T-helper 2 cell treated with Interferon-gamma antibody and Interleukin-4, amounts not matched to agents 5 μg/mL and 100 μg/mL, for 36 hours (primary cell): ENCODE results near the gene CD48.

Experiments
- DNase-seq: peaks from one replicate; pipeline ENCODE4 v3.0.0; 2021; ENCODE audit warnings: low spot score
- H3K27ac Mint-ChIP-seq: one replicate; pipeline ENCODE4 v1.8.0; 2021; ENCODE audit warnings: mild to moderate bottlenecking, mixed read lengths
- H3K27me3 Mint-ChIP-seq: one replicate; pipeline ENCODE4 v1.8.0; 2021; ENCODE audit warnings: low read depth, mixed read lengths
- H3K36me3 Mint-ChIP-seq: one replicate; pipeline ENCODE4 v1.8.0; 2021; ENCODE audit warnings: low read depth, mixed read lengths
- H3K4me1 Mint-ChIP-seq: one replicate; pipeline ENCODE4 v1.8.0; 2021; ENCODE audit warnings: low read depth, mixed read lengths
- H3K4me3 Mint-ChIP-seq: one replicate; pipeline ENCODE4 v1.8.0; 2022; ENCODE audit warnings: mild to moderate bottlenecking, moderate library complexity, mixed read lengths
- H3K9me3 Mint-ChIP-seq: one replicate; pipeline ENCODE4 v1.8.0; 2021; ENCODE audit warnings: mixed read lengths

CD48 gene

DNA sequence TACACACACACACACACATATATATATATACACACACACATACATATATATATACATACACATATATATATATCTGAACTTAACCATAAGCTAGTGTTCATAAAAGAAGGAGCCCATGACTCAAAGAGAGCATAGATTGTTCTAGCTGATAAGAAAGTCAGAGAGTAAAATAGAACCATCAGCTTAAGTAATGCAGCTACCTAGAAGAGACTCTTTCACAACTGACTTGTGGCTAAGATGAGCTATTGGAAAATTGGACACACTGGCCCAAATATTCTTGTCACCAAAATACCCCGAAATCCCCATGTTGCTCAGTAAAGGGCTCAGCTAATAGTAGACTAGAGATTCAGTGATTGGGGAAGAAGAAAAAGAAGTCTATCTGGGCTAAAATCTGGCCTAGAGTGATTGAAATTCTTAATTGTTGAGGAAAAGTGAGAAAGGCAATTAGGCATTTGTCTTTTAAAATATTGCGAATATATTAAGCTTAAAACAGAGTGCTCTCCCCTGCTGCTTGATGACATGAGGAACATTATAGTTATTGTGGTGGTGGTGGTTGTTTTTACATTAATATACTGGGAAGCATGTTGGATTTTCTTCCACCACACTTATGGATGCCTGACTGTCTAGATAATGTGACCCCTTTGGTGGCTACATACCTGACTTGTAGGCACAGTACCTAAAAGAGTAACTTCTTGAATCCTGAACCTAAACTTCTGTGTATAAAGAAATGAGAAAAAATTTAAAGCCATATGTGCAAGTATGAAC is 71.1 kb downstream of the CD48 start:
- Mint-ChIP-seq H3K27ac (peak overlapping the region; percentile 98), H3K4me3 (peak overlapping the region; percentile 90), H3K4me1 (peaks cover 79% of the 10 kb centered on the region), H3K27me3 (no peaks in the 10 kb centered on the region), H3K36me3 (peaks cover 79% of the 10 kb centered on the region), H3K9me3 (no peaks in the 10 kb centered on the region)
- DNase-seq, result peak; percentile 59

DNA sequence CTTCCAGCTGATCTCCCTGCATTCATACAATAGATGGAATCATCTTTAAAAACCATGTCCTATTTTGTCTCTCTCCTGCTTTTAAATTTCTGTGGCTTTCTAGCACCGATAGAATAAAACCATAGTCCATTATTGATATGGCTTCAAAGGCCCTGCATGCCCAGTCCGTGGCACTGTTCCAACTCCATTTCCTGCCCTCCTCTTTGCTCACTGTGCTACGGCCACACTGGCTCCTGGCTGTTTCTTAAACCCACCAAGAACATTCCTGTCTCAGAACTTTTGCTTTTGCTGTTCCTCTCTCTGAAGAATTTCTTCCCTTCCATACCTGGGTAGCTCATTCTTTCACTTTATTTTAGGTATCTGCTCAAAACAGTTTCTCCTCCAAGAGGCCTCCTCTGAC is 72.0 kb downstream of the CD48 start:
- DNase-seq, result no peak
- H3K36me3 Mint-ChIP-seq, result peaks cover 79% of the 10 kb centered on the region

GRCh38 chr1:160638926-160639325 is 72.7 kb downstream of the CD48 start:
- peaks cover 82% of the 10 kb centered on the region for H3K4me1 Mint-ChIP-seq
- H3K9me3 Mint-ChIP-seq, result no peaks in the 10 kb centered on the region
- peak overlapping the region; percentile 93 for H3K27ac Mint-ChIP-seq
- H3K4me3 Mint-ChIP-seq, result peak overlapping the region; percentile 78
- DNase-seq, result no peak
- no peaks in the 10 kb centered on the region for H3K27me3 Mint-ChIP-seq
- H3K36me3 Mint-ChIP-seq, result peaks cover 79% of the 10 kb centered on the region

More for the DNA sequence above, 72.0 kb downstream of the CD48 start:
- peak overlapping the region; percentile 93 for H3K27ac Mint-ChIP-seq
- H3K27me3 Mint-ChIP-seq, result no peaks in the 10 kb centered on the region
- no peaks in the 10 kb centered on the region for H3K9me3 Mint-ChIP-seq
- peak overlapping the region; percentile 78 for H3K4me3 Mint-ChIP-seq
- H3K4me1 Mint-ChIP-seq, result peaks cover 82% of the 10 kb centered on the region

- H3K27me3 Mint-ChIP-seq, result no peaks in the 10 kb centered on the region
- H3K9me3 Mint-ChIP-seq, result no peaks in the 10 kb centered on the region
- H3K27ac Mint-ChIP-seq, result peak overlapping the region; percentile 93
- peaks cover 81% of the 10 kb centered on the region for H3K36me3 Mint-ChIP-seq
- peak overlapping the region; percentile 78 for H3K4me3 Mint-ChIP-seq
- H3K4me1 Mint-ChIP-seq, result peaks cover 82% of the 10 kb centered on the region
- no peak for DNase-seq
Measured at GRCh38 chr1:160638540-160638857, 73.1 kb downstream of the CD48 start.

DNA sequence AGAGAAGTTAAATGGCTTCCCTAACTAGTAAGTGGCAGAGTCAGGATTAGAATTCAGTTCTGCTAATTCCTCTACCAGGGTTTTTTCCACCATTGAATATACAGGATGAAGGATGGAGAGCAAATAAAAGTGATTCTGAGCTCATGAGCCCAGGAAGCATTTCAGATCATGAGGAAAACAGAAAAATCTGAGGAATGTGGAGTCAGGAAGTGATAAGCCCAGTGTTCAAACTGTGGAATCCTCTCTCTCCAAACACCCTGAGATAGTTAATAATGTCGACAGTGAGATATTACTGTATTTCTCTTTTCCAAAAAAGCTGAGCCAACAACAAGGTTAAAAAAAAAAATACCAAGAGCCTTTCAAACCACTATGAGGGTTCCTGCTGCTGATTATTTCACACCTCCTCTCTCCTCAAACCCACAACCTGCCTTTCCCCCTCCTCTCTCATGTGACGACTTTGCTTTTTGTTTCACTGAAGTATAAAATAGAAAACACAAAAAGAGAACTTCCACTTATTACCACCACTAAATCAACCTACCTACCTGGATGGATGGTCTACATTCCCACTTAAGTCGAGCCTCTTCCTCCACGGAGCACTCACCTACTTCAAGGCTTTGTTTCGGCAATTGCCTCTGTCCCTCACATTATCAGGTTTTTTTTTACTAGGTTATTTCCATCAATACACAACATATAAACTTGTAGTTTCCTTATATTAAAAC is 73.6 kb downstream of the CD48 start:
- Mint-ChIP-seq H3K27ac (peak overlapping the region; percentile 93), H3K4me3 (peak overlapping the region; percentile 78), H3K9me3 (no peaks in the 10 kb centered on the region), H3K27me3 (no peaks in the 10 kb centered on the region), H3K36me3 (peaks cover 81% of the 10 kb centered on the region), H3K4me1 (peaks cover 82% of the 10 kb centered on the region)
- DNase-seq, result peak; percentile 61

DNA sequence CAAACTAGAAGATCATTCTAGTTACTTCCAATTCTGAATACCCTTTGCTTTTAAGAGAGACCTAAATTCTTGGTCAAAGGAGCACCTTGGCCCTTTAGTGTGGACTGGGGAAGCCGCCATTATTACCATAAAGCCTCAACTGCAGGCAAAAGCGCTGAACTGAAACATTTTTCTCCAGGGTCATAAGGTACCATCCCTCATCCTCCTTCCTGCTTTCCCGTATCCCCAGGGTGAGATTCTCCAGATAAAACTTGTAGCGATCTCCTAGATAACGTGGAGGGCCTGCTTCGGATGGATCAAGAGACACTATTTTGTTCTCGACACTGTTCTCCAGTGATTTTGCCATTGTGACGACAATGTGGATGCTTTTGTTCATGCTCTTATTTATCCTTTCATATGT is 74.6 kb downstream of the CD48 start:
- H3K4me1 Mint-ChIP-seq, result peaks cover 79% of the 10 kb centered on the region
- peak overlapping the region; percentile 93 for H3K27ac Mint-ChIP-seq
- H3K4me3 Mint-ChIP-seq, result peak overlapping the region; percentile 78
- no peaks in the 10 kb centered on the region for H3K9me3 Mint-ChIP-seq
- H3K36me3 Mint-ChIP-seq, result peaks cover 85% of the 10 kb centered on the region
- no peak for DNase-seq
- H3K27me3 Mint-ChIP-seq, result no peaks in the 10 kb centered on the region

DNA sequence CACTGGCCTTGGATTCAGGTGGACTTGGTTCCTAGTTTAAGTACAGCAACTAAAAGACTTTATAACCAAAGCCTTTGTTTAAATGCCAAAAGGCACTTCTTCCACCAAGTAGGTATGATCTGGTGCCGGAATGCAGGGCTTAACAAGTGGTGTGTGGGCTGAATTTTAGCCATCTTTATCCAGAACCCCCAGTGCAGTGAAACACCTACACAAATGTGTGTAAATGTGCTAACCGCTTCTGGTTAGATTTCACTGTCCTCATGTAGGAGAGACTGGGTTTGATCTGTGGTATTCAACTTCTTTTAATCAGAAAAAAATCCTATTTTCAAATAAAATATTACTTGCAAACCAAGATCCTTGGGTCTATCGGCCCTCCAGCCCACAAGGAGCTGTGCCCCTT is 75.1 kb downstream of the CD48 start:
- Mint-ChIP-seq H3K9me3 (peaks cover 3% of the 10 kb centered on the region), H3K4me3 (peak overlapping the region; percentile 78), H3K27me3 (no peaks in the 10 kb centered on the region), H3K4me1 (peaks cover 78% of the 10 kb centered on the region), H3K27ac (no peak overlapping the region), H3K36me3 (peaks cover 88% of the 10 kb centered on the region)
- no peak for DNase-seq

DNA sequence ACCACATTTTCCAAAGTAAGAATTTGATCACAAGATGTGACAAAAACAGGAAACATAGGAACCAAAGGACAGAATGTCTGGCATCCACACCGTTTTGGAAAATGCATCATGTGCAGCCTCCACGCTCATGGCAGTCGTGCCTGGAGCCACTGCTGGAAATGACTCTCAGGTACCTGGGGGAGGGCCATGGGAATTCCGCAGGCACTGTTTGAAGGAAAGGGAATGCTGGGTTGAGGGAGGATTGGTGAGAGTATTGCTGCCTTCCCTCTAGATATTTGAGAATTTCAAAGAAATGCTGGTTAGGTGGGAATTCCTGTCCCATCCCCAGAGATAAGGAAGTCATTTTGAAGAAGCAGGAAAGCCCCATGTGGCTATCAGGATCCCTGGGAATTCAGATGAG is 75.5 kb downstream of the CD48 start:
- Mint-ChIP-seq H3K36me3 (peaks cover 90% of the 10 kb centered on the region), H3K4me3 (no peak overlapping the region), H3K9me3 (peaks cover 3% of the 10 kb centered on the region), H3K4me1 (peaks cover 80% of the 10 kb centered on the region), H3K27me3 (no peaks in the 10 kb centered on the region), H3K27ac (no peak overlapping the region)
- no peak for DNase-seq

GRCh38 chr1:160634543-160635491 is 76.8 kb downstream of the CD48 start:
- Mint-ChIP-seq H3K27ac (peak overlapping the region; percentile 85), H3K36me3 (peaks cover 94% of the 10 kb centered on the region), H3K4me3 (no peak overlapping the region), H3K4me1 (peaks cover 82% of the 10 kb centered on the region), H3K9me3 (peaks cover 3% of the 10 kb centered on the region), H3K27me3 (no peaks in the 10 kb centered on the region)
- no peak for DNase-seq

DNA sequence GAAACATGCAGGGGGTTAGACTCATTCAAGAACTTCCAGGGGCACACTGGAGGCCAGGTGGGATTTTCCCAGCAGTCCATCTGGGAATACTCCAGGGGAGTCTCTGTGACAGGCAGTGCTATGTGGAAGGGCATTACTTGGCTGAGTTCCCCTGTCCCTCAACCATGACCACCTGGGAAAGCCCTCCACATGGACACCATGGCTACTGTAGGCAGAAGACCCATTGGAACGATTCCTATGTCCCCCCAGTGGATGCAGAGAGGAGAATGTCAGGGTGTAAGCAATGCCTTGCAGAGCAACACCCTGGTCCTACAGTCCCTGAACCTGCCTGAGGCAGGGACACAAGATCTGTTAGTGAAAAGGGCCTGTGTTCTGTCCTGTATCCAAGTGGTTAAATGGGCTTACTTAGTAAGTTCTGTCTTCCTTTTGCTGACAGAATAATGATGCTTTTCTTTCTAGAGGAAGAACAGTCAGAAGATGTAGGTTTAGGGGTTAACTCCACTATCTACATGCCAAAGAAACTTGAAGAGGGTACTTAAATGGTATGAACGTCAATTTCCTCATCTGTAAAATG is 78.2 kb downstream of the CD48 start:
- H3K9me3 Mint-ChIP-seq, result peaks cover 3% of the 10 kb centered on the region
- peaks cover 90% of the 10 kb centered on the region for H3K36me3 Mint-ChIP-seq
- no peaks in the 10 kb centered on the region for H3K27me3 Mint-ChIP-seq

DNA sequence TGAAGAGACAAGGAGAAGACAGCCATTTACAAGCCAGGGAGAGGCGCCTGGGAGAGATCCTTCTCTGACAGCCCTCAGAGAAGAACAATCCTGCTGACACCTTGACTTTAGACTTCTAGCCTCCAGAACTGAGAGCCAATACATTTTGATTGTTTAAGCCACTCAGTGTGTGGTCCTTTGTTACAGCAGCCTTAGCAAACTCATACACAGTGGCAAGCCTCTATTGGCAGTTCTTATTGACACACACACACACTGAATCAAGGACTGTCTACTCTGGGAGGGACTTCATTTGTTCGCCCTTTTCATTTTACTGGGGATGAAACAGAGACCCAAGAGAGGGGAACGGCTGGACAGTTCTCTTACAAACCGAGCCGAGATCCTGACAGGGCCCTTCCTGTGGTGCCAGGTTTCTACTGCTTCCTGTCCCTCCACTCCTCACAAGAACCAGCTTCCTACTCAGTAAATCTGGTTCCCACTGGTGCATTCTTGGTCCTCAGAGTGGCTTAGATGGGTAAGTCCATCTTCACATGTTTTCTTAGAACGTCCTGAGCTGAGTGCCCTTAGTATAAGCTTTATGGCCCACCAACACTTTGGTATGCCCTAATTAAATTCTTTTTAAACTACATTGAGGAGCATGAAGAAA is 79.5 kb downstream of the CD48 start:
- H3K27me3 Mint-ChIP-seq, result no peaks in the 10 kb centered on the region
- H3K4me1 Mint-ChIP-seq, result peaks cover 83% of the 10 kb centered on the region
- peak overlapping the region; percentile 99 for H3K27ac Mint-ChIP-seq
- H3K36me3 Mint-ChIP-seq, result peaks cover 91% of the 10 kb centered on the region
- DNase-seq, result no peak
- peaks cover 3% of the 10 kb centered on the region for H3K9me3 Mint-ChIP-seq
- peak overlapping the region; percentile 32 for H3K4me3 Mint-ChIP-seq

More for the DNA sequence above, 78.2 kb downstream of the CD48 start:
- peaks cover 83% of the 10 kb centered on the region for H3K4me1 Mint-ChIP-seq
- H3K4me3 Mint-ChIP-seq, result peak overlapping the region; percentile 72
- peak overlapping the region; percentile 85 for H3K27ac Mint-ChIP-seq
- no peak for DNase-seq

DNA sequence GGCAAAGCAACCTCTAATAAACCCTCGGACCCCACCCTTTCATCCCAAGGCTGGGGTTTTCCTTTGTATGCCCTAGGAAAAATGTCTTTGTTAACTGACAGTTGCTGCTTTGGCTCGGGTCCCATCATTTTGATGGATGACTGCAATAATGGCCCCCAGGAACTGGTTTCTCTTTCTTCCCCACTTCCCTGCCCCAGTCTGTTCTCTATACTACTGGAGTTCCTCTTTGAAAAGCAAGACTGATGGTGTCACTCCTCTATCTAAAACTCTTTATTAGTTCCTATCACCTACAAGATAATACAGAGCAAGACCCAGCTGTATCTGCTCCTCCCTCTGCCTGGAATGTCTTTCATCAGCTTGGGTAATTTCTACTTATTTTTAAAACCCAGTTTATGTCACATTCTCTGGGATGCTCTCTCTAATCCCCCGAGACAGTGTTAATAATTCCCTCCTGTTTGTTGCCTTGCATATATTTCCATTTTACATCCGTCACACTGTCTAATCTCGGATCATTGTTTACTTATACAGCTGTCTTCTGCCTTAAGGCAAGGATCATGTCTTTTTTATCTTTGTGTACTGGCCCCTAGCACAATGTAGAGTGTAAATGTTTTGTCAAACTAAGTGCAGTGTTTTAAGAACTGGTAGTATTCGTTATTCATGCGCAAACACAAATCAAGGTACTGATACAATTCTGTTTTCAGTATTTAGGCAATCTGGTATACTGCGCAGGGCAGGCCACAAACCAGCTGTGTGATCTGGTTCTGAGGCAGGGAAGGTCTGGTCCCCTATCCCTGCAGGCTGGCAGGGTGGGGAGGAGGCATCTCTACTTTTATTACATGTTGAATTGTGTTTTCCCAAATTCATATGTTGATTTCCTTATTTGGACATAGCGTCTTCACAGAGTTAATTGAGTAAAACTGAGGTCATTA is 80.8 kb downstream of the CD48 start:
- H3K27me3 Mint-ChIP-seq, result no peaks in the 10 kb centered on the region
- peaks cover 88% of the 10 kb centered on the region for H3K36me3 Mint-ChIP-seq

More for the DNA sequence above, 80.8 kb downstream of the CD48 start:
- Mint-ChIP-seq H3K9me3 (peaks cover 3% of the 10 kb centered on the region), H3K4me1 (peaks cover 89% of the 10 kb centered on the region), H3K27ac (peak overlapping the region; percentile 99), H3K4me3 (peak overlapping the region; percentile 76)
- no peak for DNase-seq
